PC-9 (cell line): ENCODE data around the gene FAM110A. TPM values are rescaled to one million over a fixed set of nuclear protein-coding genes. Genes with fewer than 3 reads are reported as not detected.

Experiments
- BruUV-seq: library from RNA; stranded (reverse); fragments of 400-500 nt; replicated peaks from 2 replicates; lab custom pipeline; 2021; lab: Mats Ljungman, UMichigan
- CTCF ChIA-PET: fragments of 300-600 bp; sonication (Branson Sonifier 250); formaldehyde crosslinking; loops from one replicate; lab custom pipeline; 2022; ENCODE audit warnings: antibody characterized with exemption; lab: Charles Lee
- POLR2A ChIA-PET: fragments of 300-600 bp; sonication (Branson Sonifier 250); formaldehyde crosslinking; loops from one replicate; lab custom pipeline; 2022; ENCODE audit warnings: antibody characterized with exemption; ENCODE audit not compliant: unreplicated experiment; lab: Charles Lee
- DNase-seq, 2 experiments: peaks; one replicate each; pipeline versions ENCODE4 v3.0.0 to v3.0.0-alpha.2; 2015 to 2022; ENCODE audit warnings: mixed read lengths in 1 of 2
- H2AFZ ChIP-seq: fragments of 200-600 bp; sonication (generic); 2 replicates; pipeline ENCODE4 v1.8.1; 2017; ENCODE audit warnings: antibody characterized with exemption
- H3F3A ChIP-seq: fragments of 200-600 bp; sonication (generic); 2 replicates; pipeline ENCODE4 v1.8.1; 2017; ENCODE audit warnings: antibody characterized with exemption, mild to moderate bottlenecking, low read depth; ENCODE audit not compliant: insufficient read depth
- H3K27ac ChIP-seq: fragments of 200-600 bp; sonication (generic); 2 replicates; pipeline ENCODE4 v1.6.1; 2016; ENCODE audit warnings: mixed run types
- H3K27me3 ChIP-seq: fragments of 200-600 bp; sonication (generic); 2 replicates; pipeline ENCODE4 v1.6.1; 2016; ENCODE audit warnings: low read depth, mixed run types; ENCODE audit not compliant: insufficient read depth
- H3K36me3 ChIP-seq: fragments of 200-600 bp; sonication (generic); 2 replicates; pipeline ENCODE4 v1.6.1; 2016; ENCODE audit warnings: low read depth, mixed run types
- H3K4me1 ChIP-seq: fragments of 200-600 bp; sonication (generic); replicated peaks from 2 replicates; pipeline ENCODE4 v1.6.1; 2016; ENCODE audit warnings: mixed run types; ENCODE audit not compliant: insufficient read depth
- H3K4me2 ChIP-seq: fragments of 200-600 bp; sonication (generic); 2 replicates; pipeline ENCODE4 v1.6.1; 2017; ENCODE audit warnings: mixed run types
- H3K4me3 ChIP-seq: fragments of 200-600 bp; sonication (generic); 2 replicates; pipeline ENCODE4 v1.6.1; 2016; ENCODE audit warnings: mixed run types
- H3K79me2 ChIP-seq: fragments of 200-600 bp; sonication (generic); 2 replicates; pipeline ENCODE4 v1.6.1; 2017; ENCODE audit warnings: low read depth, mixed run types
- H3K9me2 ChIP-seq: fragments of 200-600 bp; sonication (generic); 2 replicates; pipeline ENCODE4 v1.8.1; 2017; ENCODE audit warnings: mild to moderate bottlenecking; ENCODE audit not compliant: insufficient read depth
- H3K9me3 ChIP-seq: fragments of 200-600 bp; sonication (generic); 2 replicates; pipeline ENCODE4 v1.8.1; 2016; ENCODE audit warnings: low read depth; ENCODE audit not compliant: insufficient read depth
- H4K20me1 ChIP-seq: fragments of 200-600 bp; sonication (generic); 2 replicates; pipeline ENCODE4 v1.8.1; 2017; ENCODE audit not compliant: insufficient read depth
- EZH2 ChIP-seq: fragments of 200-600 bp; sonication (generic); IDR thresholded peaks from 2 replicates; pipeline ENCODE4 v1.8.0; 2017; ENCODE audit warnings: antibody characterized with exemption, low read depth
- intact Hi-C: fragments of 100-400 bp; cut with micrococcal nuclease; formaldehyde crosslinking; loops from one replicate; pipeline ENCODE4 v1.10.0; 2022; ENCODE audit not compliant: unreplicated experiment
- total RNA-seq: library from RNA; stranded (reverse); gene quantifications from 2 replicates; pipeline ENCODE4 v1.2.3, GENCODE V29; 2021
- TF ChIP-seq, protein P1 (sequence below): fragments of 200-600 bp; sonication (generic); conservative IDR thresholded peaks from 2 replicates; pipeline ENCODE4 v1.6.1; 2017; ENCODE audit warnings: mixed run types, antibody characterized with exemption, mild to moderate bottlenecking, moderate library complexity

The FAM110A gene
- total RNA-seq, 1 experiment from 2014 or later = 30.8 TPM

DNA sequence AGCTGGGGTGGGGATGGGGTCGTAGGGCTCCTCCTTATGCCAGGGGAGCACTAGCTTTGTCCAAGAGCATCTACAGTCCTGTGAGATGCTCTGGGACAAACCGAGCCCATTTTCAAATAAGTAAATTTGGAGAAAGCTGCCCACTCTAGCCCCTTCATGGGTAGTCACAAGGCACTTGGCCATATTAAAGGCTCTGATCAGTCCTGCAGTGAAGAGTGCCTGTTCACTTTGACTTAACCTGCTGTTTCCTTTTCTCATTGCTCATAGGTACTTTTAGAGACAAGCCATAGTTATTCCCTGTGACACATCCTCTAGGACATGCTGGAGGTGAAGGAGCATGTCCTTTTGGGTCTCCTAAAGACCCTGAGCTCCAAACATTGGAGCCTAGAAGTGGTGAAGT, 38.4 kb downstream of the FAM110A start:
- CTCF ChIA-PET = no interaction called here

DNA sequence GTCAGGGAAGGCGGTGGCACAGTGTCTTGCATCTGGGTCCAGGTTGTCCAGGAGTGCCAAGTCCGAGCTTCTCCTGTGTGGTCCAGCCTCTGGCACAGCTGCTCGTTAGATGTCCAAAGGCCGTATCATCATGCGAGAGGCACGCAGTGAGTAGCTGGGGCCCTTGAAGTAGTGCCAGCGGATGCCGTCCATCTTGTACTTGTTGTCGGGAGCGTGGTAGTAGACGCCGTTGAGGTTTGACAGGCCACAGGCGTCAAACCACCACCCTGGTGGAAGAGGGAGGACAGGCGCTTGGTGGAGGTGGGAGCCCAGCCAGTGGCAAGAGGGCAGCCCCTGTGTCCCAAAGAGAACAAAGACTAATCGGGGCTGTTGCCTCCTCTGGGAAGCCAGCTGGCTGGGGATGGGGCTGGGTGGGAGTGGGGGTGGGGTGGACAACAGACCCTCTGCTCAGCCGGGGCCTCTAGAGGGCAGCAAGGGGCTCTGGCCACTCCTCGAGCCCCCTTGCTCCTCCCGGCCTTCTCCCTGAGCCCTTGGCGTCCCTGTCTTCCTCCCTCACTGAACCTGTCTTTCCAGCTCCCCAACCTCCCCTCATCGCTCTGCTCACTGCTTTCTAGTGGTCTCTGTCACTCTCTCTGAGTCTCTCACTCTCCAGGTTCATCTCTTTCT, 39.5 kb downstream of the FAM110A start:
- no peaks in the 10 kb centered on the region for H3F3A ChIP-seq
- 0 out of 2 replicates have a peak, but pooled peaks cover 5% of the 10 kb centered on the region for H3K4me1 ChIP-seq
- no peak overlapping the region for H3K4me2 ChIP-seq
- H2AFZ ChIP-seq = no peak overlapping the region
- TF ChIP-seq EZH2 = no peak
- TF ChIP-seq, protein P1, sequence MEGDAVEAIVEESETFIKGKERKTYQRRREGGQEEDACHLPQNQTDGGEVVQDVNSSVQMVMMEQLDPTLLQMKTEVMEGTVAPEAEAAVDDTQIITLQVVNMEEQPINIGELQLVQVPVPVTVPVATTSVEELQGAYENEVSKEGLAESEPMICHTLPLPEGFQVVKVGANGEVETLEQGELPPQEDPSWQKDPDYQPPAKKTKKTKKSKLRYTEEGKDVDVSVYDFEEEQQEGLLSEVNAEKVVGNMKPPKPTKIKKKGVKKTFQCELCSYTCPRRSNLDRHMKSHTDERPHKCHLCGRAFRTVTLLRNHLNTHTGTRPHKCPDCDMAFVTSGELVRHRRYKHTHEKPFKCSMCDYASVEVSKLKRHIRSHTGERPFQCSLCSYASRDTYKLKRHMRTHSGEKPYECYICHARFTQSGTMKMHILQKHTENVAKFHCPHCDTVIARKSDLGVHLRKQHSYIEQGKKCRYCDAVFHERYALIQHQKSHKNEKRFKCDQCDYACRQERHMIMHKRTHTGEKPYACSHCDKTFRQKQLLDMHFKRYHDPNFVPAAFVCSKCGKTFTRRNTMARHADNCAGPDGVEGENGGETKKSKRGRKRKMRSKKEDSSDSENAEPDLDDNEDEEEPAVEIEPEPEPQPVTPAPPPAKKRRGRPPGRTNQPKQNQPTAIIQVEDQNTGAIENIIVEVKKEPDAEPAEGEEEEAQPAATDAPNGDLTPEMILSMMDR = no peak
- CTCF ChIA-PET = no interaction called here
- BruUV-seq = no TSS peak
- H4K20me1 ChIP-seq = no peaks in the 10 kb centered on the region
- POLR2A ChIA-PET = no interaction called here
- no peaks in the 10 kb centered on the region for H3K9me3 ChIP-seq
- DNase-seq = no peak
- H3K27me3 ChIP-seq = no peaks in the 10 kb centered on the region; the same call in 1 of the 2 replicates
- intact Hi-C loops = no loop called here
- no peaks in the 10 kb centered on the region for H3K9me2 ChIP-seq
- H3K27ac ChIP-seq = no peak overlapping the region
- H3K36me3 ChIP-seq = no peaks in the 10 kb centered on the region
- no peak overlapping the region for H3K4me3 ChIP-seq
- no peaks in the 10 kb centered on the region for H3K79me2 ChIP-seq

More for the DNA sequence above, 38.4 kb downstream of the FAM110A start:
- POLR2A ChIA-PET = no interaction called here
- DNase-seq = no peak
- no peak overlapping the region for H2AFZ ChIP-seq
- no peaks in the 10 kb centered on the region for H3K79me2 ChIP-seq
- TF ChIP-seq, protein P1 = no peak
- TF ChIP-seq EZH2 = no peak
- H3K4me3 ChIP-seq = no peak overlapping the region
- H3K4me1 ChIP-seq = 0 out of 2 replicates have a peak, but pooled peaks cover 5% of the 10 kb centered on the region
- H4K20me1 ChIP-seq = no peaks in the 10 kb centered on the region
- intact Hi-C loops = no loop called here
- no peak overlapping the region for H3K4me2 ChIP-seq
- no peaks in the 10 kb centered on the region for H3K9me3 ChIP-seq
- no peaks in the 10 kb centered on the region for H3F3A ChIP-seq
- no TSS peak for BruUV-seq
- H3K27me3 ChIP-seq = no peaks in the 10 kb centered on the region; the same call in 1 of the 2 replicates
- H3K27ac ChIP-seq = no peak overlapping the region
- H3K36me3 ChIP-seq = no peaks in the 10 kb centered on the region
- H3K9me2 ChIP-seq = no peaks in the 10 kb centered on the region

DNA sequence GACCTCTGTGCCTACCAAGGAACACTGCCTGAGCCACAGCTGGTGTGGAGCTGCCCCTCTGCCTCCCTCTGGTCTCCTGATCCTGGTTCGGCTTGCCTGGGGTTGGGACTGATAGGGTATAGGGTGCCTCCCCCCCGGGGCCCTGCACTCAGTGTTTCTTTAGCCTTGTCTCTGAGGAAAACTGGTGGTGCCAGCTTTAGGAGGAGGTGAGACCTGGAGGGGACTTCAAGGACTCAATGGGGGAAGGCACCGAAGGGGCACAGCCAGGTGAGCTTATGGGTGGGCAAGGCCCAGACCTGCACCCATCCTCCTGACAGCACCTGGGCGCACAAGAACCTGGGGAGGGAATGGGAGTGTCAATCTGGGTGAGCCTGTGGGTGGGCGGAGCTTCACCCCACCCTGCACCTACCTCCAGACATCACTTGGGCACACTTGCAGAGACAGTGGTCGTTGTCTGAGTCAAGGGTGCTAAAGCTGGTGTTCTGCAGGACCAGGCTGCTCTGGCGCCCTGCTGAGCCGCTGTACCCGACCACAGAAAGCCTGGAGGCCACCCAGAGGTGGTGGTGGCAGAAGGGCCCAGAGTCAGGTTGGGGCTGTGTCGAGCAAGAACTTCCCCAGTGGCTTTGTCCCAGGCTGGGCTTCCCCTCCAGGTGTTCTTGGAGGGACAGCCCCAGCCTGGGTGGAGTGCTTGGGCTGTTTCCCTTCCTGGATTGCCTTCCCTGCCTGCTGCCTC, 40.5 kb downstream of the FAM110A start:
- Histone ChIP-seq H3F3A (no peaks in the 10 kb centered on the region), H3K4me2 (no peak overlapping the region), H3K36me3 (no peaks in the 10 kb centered on the region), H3K79me2 (no peaks in the 10 kb centered on the region), H3K9me3 (no peaks in the 10 kb centered on the region), H3K27ac (no peak overlapping the region), H4K20me1 (no peaks in the 10 kb centered on the region), H3K4me3 (no peak overlapping the region), H2AFZ (no peak overlapping the region), H3K27me3 (no peaks in the 10 kb centered on the region; the same call in 1 of the 2 replicates), H3K9me2 (no peaks in the 10 kb centered on the region), H3K4me1 (0 out of 2 replicates have a peak, but pooled peaks cover 5% of the 10 kb centered on the region)
- DNase-seq = no peak
- intact Hi-C loops = no loop called here
- ChIA-PET CTCF (no interaction called here), POLR2A (no interaction called here)
- no TSS peak for BruUV-seq
- TF ChIP-seq, protein P1 = no peak
- no peak for TF ChIP-seq EZH2
